MCF 10A (cell line): ENCODE results near the gene ANAPC5. TPM values are rescaled to one million over a fixed set of nuclear protein-coding genes. Genes with fewer than 3 reads are reported as not detected.

Source experiments
- BruUV-seq: library from RNA; stranded (reverse); fragments of 400-500 nt; replicated peaks from 2 replicates; lab custom pipeline; 2021; lab: Mats Ljungman, UMichigan
- CTCF ChIA-PET: fragments of 300-600 bp; sonication (Branson Sonifier 250); formaldehyde crosslinking; extraction: SDS; loops from one replicate; lab custom pipeline; 2021; ENCODE audit warnings: antibody characterized with exemption, inconsistent platforms; lab: Yijun Ruan, JAX
- POLR2A ChIA-PET: fragments of 300-600, 350-650 bp; sonication (Branson Sonifier 250); formaldehyde crosslinking; extraction: SDS; loops from one replicate; lab custom pipeline; 2020; ENCODE audit warnings: antibody characterized with exemption, inconsistent platforms; lab: Yijun Ruan, JAX
- DNase-seq: peaks from one replicate; pipeline ENCODE4 v3.0.0-alpha.2; 2018; ENCODE audit not compliant: unreplicated experiment
- H3K27ac Mint-ChIP-seq: one replicate; pipeline ENCODE4 v1.8.0; 2022; ENCODE audit warnings: mild to moderate bottlenecking, low read depth, mixed read lengths; ENCODE audit not compliant: unreplicated experiment
- H3K27me3 Mint-ChIP-seq: one replicate; pipeline ENCODE4 v1.8.0; 2022; ENCODE audit warnings: mixed read lengths; ENCODE audit not compliant: insufficient read depth, unreplicated experiment
- H3K36me3 Mint-ChIP-seq: one replicate; pipeline ENCODE4 v1.8.0; 2022; ENCODE audit warnings: mild to moderate bottlenecking, moderate library complexity, mixed read lengths; ENCODE audit not compliant: insufficient read depth, unreplicated experiment
- H3K4me1 Mint-ChIP-seq: one replicate; pipeline ENCODE4 v1.8.0; 2022; ENCODE audit warnings: mixed read lengths; ENCODE audit not compliant: insufficient read depth, unreplicated experiment
- H3K4me3 Mint-ChIP-seq: one replicate; pipeline ENCODE4 v1.8.0; 2022; ENCODE audit warnings: mild to moderate bottlenecking, moderate library complexity, mixed read lengths; ENCODE audit not compliant: unreplicated experiment
- H3K9me3 Mint-ChIP-seq: one replicate; pipeline ENCODE4 v1.8.0; 2022; ENCODE audit warnings: mixed read lengths; ENCODE audit not compliant: unreplicated experiment
- CTCF ChIP-seq: fragments of 200-600 bp; IDR thresholded peaks from one replicate; pipeline ENCODE4 v1.8.0; 2022; ENCODE audit warnings: antibody characterized with exemption, mild to moderate bottlenecking; ENCODE audit not compliant: unreplicated experiment
- intact Hi-C: fragments of 100-400 bp; cut with micrococcal nuclease; formaldehyde crosslinking; loops from 2 replicates; pipeline ENCODE4 v1.14.1; 2022
- total RNA-seq: library from RNA; stranded (reverse); gene quantifications from 2 replicates; pipeline ENCODE4 v1.2.3, GENCODE V29; 2022

The ANAPC5 gene
- total RNA-seq, 1 experiment from 2014 or later: 95.6 TPM

GRCh38 chr12:121344506-121344905, 7.7 kb downstream of the ANAPC5 start:
- Mint-ChIP-seq H3K36me3 (peaks cover 64% of the 10 kb centered on the region), H3K9me3 (no peaks in the 10 kb centered on the region), H3K4me1 (no peaks in the 10 kb centered on the region), H3K27ac (no peak overlapping the region), H3K27me3 (no peaks in the 10 kb centered on the region), H3K4me3 (no peak overlapping the region)
- intact Hi-C loops: no loop called here
- BruUV-seq: no TSS peak
- ChIA-PET POLR2A (no interaction called here), CTCF (no interaction called here)
- no peak for TF ChIP-seq CTCF
- no peak for DNase-seq

GRCh38 chr12:121337416-121337815, 14.8 kb downstream of the ANAPC5 start:
- Mint-ChIP-seq H3K9me3 (no peaks in the 10 kb centered on the region), H3K4me3 (no peak overlapping the region), H3K36me3 (peaks cover 87% of the 10 kb centered on the region), H3K4me1 (no peaks in the 10 kb centered on the region), H3K27me3 (no peaks in the 10 kb centered on the region), H3K27ac (no peak overlapping the region)
- no TSS peak for BruUV-seq
- intact Hi-C loops: no loop called here
- CTCF ChIA-PET: interaction anchor here (0.7 to 5.2 kb wide), 2 partner anchors 12 to 64 kb away, joined by 3 to 66 read pairs; partner anchors contain the start of gene ANAPC5
- POLR2A ChIA-PET: interaction anchor here (0.6 to 1.0 kb wide), 3 partner anchors 14 to 1681 kb away, joined by 3 to 4 read pairs (median 3); no protein-coding TSS in a partner anchor
- TF ChIP-seq CTCF: no peak
- DNase-seq: no peak

- H3K36me3 Mint-ChIP-seq: peaks cover 87% of the 10 kb centered on the region
- peak; percentile 67 for TF ChIP-seq CTCF
- no TSS peak for BruUV-seq
- no peak overlapping the region for H3K27ac Mint-ChIP-seq
- no peak overlapping the region for H3K4me3 Mint-ChIP-seq
- ChIA-PET CTCF (interaction anchor here (0.6 to 6.3 kb wide), 26 partner anchors 9 to 980 kb away, joined by 3 to 80 read pairs (median 4); partner anchors contain the start of genes ANAPC5 and RNF34), POLR2A (interaction anchor here (0.7 to 4.6 kb wide), 5 partner anchors 12 to 133 kb away, joined by 3 to 34 read pairs (median 3); partner anchors contain the start of genes ANAPC5 and RNF34)
- intact Hi-C loops: loop anchor here (1.0 kb wide), 1 partner anchor 109 kb away; no protein-coding TSS in a partner anchor
- H3K9me3 Mint-ChIP-seq: no peaks in the 10 kb centered on the region
- no peaks in the 10 kb centered on the region for H3K4me1 Mint-ChIP-seq
- no peaks in the 10 kb centered on the region for H3K27me3 Mint-ChIP-seq
- peak; percentile 66 for DNase-seq
These were observed 17.5 kb downstream of the ANAPC5 start for GRCh38 chr12:121334513-121335343.

- BruUV-seq: no TSS peak
- no peak overlapping the region for H3K4me3 Mint-ChIP-seq
- no peaks in the 10 kb centered on the region for H3K27me3 Mint-ChIP-seq
- ChIA-PET POLR2A (interaction anchor here (1.1 to 4.6 kb wide), 3 partner anchors 10 to 67 kb away, joined by 4 to 34 read pairs (median 17); partner anchors contain the start of genes ANAPC5 and RNF34), CTCF (interaction anchor here (0.6 to 6.3 kb wide), 12 partner anchors 8 to 335 kb away, joined by 3 to 80 read pairs (median 10); partner anchors contain the start of genes ANAPC5 and RNF34)
- peaks cover 90% of the 10 kb centered on the region for H3K36me3 Mint-ChIP-seq
- no peak for DNase-seq
- no peaks in the 10 kb centered on the region for H3K4me1 Mint-ChIP-seq
- H3K27ac Mint-ChIP-seq: no peak overlapping the region
- intact Hi-C loops: loop anchor here (1.0 kb wide), 1 partner anchor 110 kb away; no protein-coding TSS in a partner anchor
- TF ChIP-seq CTCF: no peak
- H3K9me3 Mint-ChIP-seq: no peaks in the 10 kb centered on the region
These were observed 18.5 kb downstream of the ANAPC5 start for GRCh38 chr12:121333747-121334146.
